ELR (cell line): Measurements from ENCODE around the gene C17orf78.
"Not testable (repeated sequence)": the region's sequence is repeated elsewhere in the genome, so short reads cannot be mapped to it uniquely, and the experiment has no call there.

Experiments used
- DNase-seq: peaks from one replicate; pipeline ENCODE4 v3.0.0-alpha.2; 2015; ENCODE audit warnings: low read depth

The C17orf78 gene

GRCh38 chr17:37386462-37386861 is 10.7 kb downstream of the C17orf78 start:
- no peak for DNase-seq

DNA sequence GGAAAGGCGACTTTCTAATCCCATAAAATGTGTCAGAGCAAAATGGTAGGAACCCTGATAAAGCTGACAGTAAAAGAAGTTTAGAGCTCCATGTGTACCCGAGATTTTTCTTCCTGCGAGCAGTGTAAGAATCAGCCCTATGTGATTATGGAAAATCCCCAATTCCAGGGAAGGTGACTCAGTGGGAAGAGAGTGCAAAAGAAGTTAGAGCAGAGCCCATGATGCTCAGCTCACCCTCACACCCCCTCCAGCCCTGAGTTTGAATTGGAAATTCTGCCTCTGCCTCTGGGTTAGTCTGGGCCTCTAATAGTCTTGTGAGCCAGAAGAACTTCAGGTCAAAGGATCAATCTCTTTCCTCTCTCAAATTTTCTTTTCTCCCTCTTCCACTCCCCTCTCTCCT is 12.5 kb downstream of the C17orf78 start:
- DNase-seq = peak; percentile 63

DNA sequence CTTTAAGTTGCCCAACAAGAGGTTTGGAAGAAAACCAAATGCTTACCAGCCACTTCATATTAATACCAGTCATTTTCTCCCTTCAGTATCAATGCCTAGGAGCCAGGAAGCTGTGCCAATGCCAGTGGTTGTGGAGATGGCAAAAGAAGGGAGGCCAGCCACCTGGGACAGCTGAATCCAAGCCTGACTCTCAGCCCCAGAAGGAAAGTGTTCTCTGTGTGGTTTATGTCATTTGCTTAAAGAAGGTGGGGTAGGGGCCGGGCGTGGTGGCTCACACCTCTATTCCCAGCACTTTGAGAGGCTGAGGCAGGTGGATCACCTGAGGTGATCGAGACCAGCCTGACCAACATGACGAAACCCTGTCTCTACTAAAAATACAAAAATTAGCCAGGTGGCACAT is 13.4 kb downstream of the C17orf78 start:
- DNase-seq = no peak

DNA sequence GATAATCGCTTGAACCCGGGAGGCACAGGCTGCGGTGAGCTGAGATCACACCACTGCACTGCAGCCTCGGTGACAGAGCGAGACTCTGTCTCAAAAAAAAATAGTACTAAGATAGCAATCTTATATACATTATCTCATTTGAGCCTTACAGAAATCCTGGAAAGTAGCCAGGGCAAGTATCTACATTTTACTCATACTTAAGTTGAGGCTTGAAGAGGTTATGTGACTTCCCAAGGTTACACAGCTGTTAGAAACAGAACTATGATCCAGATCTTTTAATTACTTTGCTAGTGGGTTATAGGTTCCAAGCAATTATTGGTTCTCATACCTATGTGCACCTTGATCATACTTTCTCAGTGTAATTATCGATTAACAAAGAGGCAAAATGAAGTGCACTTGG is 15.4 kb downstream of the C17orf78 start:
- DNase-seq = peak; percentile 25

GRCh38 chr17:37392024-37392590 is 16.3 kb downstream of the C17orf78 start:
- DNase-seq = peak; percentile 76

DNA sequence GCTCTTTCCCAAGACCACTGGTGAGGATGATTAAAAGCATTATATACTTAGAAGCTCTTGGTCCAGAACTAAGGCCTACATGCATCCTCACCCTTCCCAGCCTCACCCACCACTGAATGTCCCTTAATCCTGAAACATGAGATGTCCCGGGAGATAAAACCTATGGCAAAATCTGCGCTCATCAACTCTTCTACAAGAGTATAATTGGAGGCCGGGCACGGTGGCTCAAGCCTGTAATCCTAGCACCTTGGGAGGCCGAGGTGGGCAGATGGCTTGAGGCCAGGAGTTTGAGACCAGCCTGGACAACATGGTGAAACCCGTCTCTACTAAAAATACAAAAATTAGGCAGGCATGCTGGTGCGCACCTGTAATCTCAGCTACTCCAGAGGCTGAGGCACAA is 17.6 kb downstream of the C17orf78 start:
- no peak for DNase-seq

- DNase-seq = peak; percentile 42
Measured at GRCh38 chr17:37399265-37399803, 23.5 kb downstream of the C17orf78 start.

- DNase-seq = no peak
Measured at GRCh38 chr17:37400505-37400904, 24.7 kb downstream of the C17orf78 start.

- not testable (repeated sequence) for DNase-seq
Measured at GRCh38 chr17:37405522-37405921, 29.7 kb downstream of the C17orf78 start.

- DNase-seq = no peak
Measured at GRCh38 chr17:37405955-37406634, 30.3 kb downstream of the C17orf78 start.

- peak; percentile 90 for DNase-seq
Measured at GRCh38 chr17:37406635-37407461, 31.1 kb downstream of the C17orf78 start, which contains the start of the genes ACACA and TADA2A. ACACA (minus strand) TSS chr17:37406836; CDS start chr17:37406299, 537 bp downstream. TADA2A (plus strand) TSS chr17:37406886; CDS start chr17:37411366, 4,480 bp downstream.

DNA sequence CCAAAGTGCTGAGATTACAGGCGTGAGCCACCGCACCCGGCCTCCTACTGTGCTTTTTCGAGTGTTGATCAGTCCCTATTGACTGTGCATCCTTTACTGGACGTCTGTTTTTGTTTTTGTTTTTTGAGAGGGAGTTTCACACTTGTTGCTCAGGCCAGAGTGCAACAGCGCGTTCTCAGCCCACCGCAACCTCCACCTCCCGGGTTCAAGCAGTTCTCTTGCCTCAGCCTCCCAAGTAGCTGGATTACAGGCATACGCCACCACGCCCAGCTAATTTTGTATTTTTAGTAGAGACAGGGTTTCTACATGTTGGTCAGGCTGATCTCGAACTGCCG is 32.3 kb downstream of the C17orf78 start:
- DNase-seq = not testable (repeated sequence)

DNA sequence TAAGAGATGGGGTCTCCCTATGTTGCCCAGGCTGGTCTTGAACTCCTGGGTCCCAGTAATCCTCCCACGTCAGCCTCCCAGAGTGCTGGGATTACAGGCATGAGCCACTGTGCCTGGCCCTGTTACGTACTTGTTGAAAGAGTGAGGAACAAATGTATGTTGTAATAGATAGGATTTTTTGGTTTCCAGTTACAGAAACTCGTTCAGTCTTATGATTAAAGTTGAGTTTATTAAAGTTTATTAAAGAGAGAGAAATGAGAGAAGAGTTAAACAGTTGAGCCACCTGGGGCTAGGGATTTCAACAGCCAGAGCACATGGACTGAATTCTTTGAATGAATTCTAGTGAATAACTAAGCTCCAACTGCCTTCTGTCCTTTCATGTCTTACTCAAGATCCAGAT is 34.6 kb downstream of the C17orf78 start:
- no peak for DNase-seq

DNA sequence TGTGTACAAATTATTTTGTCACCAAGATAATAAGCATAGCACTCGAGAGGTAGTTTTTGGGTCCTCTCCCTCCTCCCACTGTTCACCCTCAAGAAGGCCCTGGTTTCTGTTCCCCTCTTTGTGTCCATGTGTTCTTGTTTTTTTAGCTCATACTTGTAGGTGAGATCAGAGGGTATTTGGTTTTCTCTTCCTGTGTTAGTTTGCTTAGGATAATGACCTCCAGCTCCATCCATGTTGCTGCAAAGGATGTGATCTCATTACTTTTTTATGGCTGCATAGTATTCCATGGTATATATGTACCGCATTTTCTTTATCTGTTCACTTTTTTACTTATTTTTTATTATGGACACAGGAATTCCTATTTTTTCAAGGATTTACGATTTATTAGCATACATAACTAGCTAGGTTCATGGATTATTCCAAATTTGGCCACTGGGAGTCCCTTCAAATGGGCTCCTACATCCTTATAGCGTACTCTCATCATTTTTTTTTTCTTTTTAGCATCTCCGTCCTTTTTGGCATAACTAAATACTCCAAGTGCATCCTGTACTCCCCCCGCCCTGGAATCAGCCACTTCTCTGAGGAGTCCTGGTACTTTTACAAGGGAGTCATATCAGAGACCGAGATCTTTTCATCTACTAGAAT is 38.2 kb downstream of the C17orf78 start:
- DNase-seq = peak; percentile 45

GRCh38 chr17:37417852-37418251 is 42.1 kb downstream of the C17orf78 start:
- peak; percentile 64 for DNase-seq

- DNase-seq = no peak
Measured at GRCh38 chr17:37422971-37423625, 47.3 kb downstream of the C17orf78 start.

DNA sequence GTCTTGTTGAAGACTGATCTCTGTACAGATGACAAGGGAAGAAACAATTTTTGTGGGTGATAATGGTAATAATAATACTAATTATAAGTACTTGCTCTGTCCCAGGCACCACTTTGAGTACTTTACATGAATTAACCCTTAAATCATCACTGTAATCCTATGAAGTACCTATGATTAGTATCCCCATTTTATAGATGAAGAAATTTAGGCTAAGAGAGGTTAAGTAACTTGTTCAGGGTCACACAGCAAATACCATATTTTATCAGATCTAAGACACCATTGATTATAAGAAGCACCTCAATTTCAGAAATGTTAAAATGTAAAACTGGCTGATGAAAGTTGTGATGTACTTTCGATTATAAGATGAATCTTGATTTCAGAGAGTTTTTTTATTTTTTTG is 49.5 kb downstream of the C17orf78 start:
- no peak for DNase-seq

DNA sequence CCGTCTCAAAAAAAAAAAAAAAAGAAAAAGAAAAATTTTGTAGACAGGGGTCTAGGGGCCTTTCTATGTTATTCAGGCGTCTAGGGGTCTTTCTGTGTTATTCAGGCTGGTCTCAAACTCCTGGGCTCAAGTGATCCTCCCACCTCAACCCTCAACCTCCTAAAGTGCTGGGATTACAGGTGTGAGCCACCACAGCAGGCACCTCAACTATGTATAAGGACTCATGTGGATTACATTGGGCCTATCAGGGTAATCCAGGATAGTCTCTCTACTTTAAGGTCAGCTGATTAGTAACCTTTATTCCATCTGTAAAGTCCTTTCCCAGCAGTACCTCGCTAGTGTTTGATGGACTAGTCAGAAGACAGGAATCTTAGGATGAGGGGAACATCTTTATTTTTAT is 53.3 kb downstream of the C17orf78 start:
- DNase-seq = no peak

DNA sequence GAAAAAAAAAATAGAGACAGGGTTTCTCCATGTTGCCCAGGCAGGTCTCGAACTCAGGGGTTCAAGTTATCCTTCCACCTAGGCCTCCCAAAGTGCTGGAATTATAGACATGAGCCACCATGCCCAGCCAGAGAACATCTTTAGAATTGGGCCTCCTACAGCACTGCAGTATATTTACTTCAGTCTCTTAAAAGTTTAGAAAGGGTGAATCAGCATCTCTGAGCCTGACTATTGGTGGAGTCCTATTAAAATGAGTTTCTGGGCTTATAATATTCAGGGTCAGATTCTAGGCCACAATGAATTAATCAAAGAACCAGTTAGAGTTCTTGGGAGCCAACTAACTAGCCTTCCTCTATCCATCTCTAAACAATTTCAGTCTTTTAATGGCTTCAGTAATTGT is 53.7 kb downstream of the C17orf78 start:
- peak; percentile 23 for DNase-seq

GRCh38 chr17:37430051-37430627 is 54.4 kb downstream of the C17orf78 start:
- peak; percentile 62 for DNase-seq

- no peak for DNase-seq
Measured at GRCh38 chr17:37432671-37433070, 56.9 kb downstream of the C17orf78 start.
